Measurements from ENCODE around the gene CERS3. TPM values are rescaled to one million over a fixed set of nuclear protein-coding genes. Genes with fewer than 3 reads are reported as not detected.

The CERS3 gene
- total RNA-seq, 2 experiments from 2014 or later: 1.3 to 1.8 TPM

DNA sequence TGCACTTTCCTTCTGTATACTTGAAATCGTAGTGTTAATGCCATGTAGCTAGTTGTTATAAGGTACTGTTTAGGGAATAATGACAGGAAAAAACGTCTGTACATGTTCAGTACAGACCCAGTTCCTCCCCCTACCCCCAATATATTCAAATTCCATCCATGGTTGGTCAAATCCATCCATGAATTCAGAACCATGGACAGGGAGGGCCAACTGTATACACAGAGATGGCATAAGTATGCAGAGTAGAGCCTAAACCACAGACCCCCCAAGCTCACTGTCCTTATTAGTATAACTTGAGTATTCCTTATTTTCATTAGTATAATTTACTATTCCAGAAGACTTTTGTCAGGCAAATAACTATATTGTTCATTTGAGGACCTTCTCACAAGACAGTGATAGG is 135.7 kb downstream of the CERS3 start:
- Histone ChIP-seq H3K36me3 (ENCODE audit: insufficient read depth, low read length) (no peaks in the 10 kb centered on the region), H3K4me3 (ENCODE audit: low read length) (no peak overlapping the region), H3K27me3 (ENCODE audit: control insufficient read depth in 1 of 2, insufficient read depth in 2 of 2, low read length in 2 of 2) (no peaks in the 10 kb centered on the region), H3K4me1 (ENCODE audit: insufficient read depth, low read length) (no peaks in the 10 kb centered on the region), H3K27ac (ENCODE audit: low read depth in 1 of 2, low read length in 2 of 2) (no peak overlapping the region), H3K9me3 (ENCODE audit: control insufficient read depth in 1 of 2, insufficient read depth in 1 of 2, low read length in 2 of 2) (peaks cover 0 to 2% of the 10 kb centered on the region in 2 experiments)
- TF ChIP-seq CTCF (IDR thresholded peaks at IDR 0.05): no peak
- no peaks in the 10 kb centered on the region for H3K36me3 Mint-ChIP-seq (ENCODE audit: low read depth)
- DNase-seq (no peak), ATAC-seq (ENCODE audit: poor library complexity) (no peak)
- no peak overlapping the region for H3K4me3 Mint-ChIP-seq
- H3K27ac Mint-ChIP-seq: no peak overlapping the region
- CTCF ChIA-PET: no interaction called here
- no peaks in the 10 kb centered on the region for H3K4me1 Mint-ChIP-seq (ENCODE audit: low read depth)
- H3K9me3 Mint-ChIP-seq: peaks cover 4% of the 10 kb centered on the region
- H3K27me3 Mint-ChIP-seq: no peaks in the 10 kb centered on the region
- POLR2A ChIA-PET: no interaction called here
- intact Hi-C loops (cut with DNase I, micrococcal nuclease): no loop called here

GRCh38 chr15:100385300-100386050 is 143.3 kb downstream of the CERS3 start:
- Histone ChIP-seq H3K27me3 (ENCODE audit: control insufficient read depth in 1 of 2, insufficient read depth in 2 of 2, low read length in 2 of 2) (no peaks in the 10 kb centered on the region), H3K4me1 (ENCODE audit: insufficient read depth, low read length) (no peaks in the 10 kb centered on the region), H3K36me3 (ENCODE audit: insufficient read depth, low read length) (no peaks in the 10 kb centered on the region), H3K4me3 (ENCODE audit: low read length) (no peak overlapping the region), H3K9me3 (ENCODE audit: control insufficient read depth in 1 of 2, insufficient read depth in 1 of 2, low read length in 2 of 2) (peaks cover 7 to 15% of the 10 kb centered on the region in 2 experiments), H3K27ac (ENCODE audit: low read depth in 1 of 2, low read length in 2 of 2) (no peak overlapping the region)
- Mint-ChIP-seq H3K9me3 (peaks cover 7% of the 10 kb centered on the region), H3K36me3 (ENCODE audit: low read depth) (no peaks in the 10 kb centered on the region), H3K27me3 (no peaks in the 10 kb centered on the region), H3K27ac (no peak overlapping the region), H3K4me1 (ENCODE audit: low read depth) (no peaks in the 10 kb centered on the region), H3K4me3 (no peak overlapping the region)
- intact Hi-C loops (cut with DNase I, micrococcal nuclease): no loop called here
- ChIA-PET POLR2A (no interaction called here), CTCF (no interaction called here)
- no peak for TF ChIP-seq CTCF (IDR thresholded peaks at IDR 0.05)
- no peak for DNase-seq
- no peak for ATAC-seq (ENCODE audit: poor library complexity)

DNA sequence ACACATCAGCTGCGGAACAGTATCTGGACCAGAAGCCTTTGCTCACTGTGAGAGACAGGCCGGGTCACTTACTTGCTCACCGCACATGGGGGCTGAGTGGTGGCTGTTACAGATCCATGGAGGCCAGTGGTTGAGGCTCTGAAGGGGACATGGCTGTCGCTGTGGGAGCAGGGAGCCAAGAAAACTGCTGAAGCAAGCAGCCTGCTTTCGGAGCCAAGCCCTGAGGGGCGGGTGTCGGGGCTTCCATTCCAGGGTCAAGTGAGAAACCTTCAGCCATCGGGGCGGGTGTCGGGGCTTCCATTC is 144.7 kb downstream of the CERS3 start:
- DNase-seq (no peak), ATAC-seq (ENCODE audit: poor library complexity) (no peak)
- Histone ChIP-seq H3K36me3 (ENCODE audit: insufficient read depth, low read length) (no peaks in the 10 kb centered on the region), H3K9me3 (ENCODE audit: control insufficient read depth in 1 of 2, insufficient read depth in 1 of 2, low read length in 2 of 2) (peaks cover 7 to 15% of the 10 kb centered on the region in 2 experiments), H3K4me1 (ENCODE audit: insufficient read depth, low read length) (no peaks in the 10 kb centered on the region), H3K27me3 (ENCODE audit: control insufficient read depth in 1 of 2, insufficient read depth in 2 of 2, low read length in 2 of 2) (no peaks in the 10 kb centered on the region), H3K27ac (ENCODE audit: low read depth in 1 of 2, low read length in 2 of 2) (no peak overlapping the region), H3K4me3 (ENCODE audit: low read length) (no peak overlapping the region)
- no peak for TF ChIP-seq CTCF (IDR thresholded peaks at IDR 0.05)
- H3K9me3 Mint-ChIP-seq: peaks cover 7% of the 10 kb centered on the region
- H3K27me3 Mint-ChIP-seq: peaks cover 5% of the 10 kb centered on the region
- no peak overlapping the region for H3K27ac Mint-ChIP-seq
- H3K4me1 Mint-ChIP-seq (ENCODE audit: low read depth): no peaks in the 10 kb centered on the region
- no peak overlapping the region for H3K4me3 Mint-ChIP-seq
- intact Hi-C loops (cut with DNase I, micrococcal nuclease): no loop called here
- CTCF ChIA-PET: interaction anchor here (0.7 to 2.1 kb wide), 3 partner anchors 34 to 218 kb away, joined by 3 to 11 read pairs (median 3); partner anchors contain the start of gene LINS1
- H3K36me3 Mint-ChIP-seq (ENCODE audit: low read depth): no peaks in the 10 kb centered on the region
- POLR2A ChIA-PET: no interaction called here
